Lower leg skin (tissue), 3 donors: ENCODE results near the gene PODN.

Experiments
- POLR2A ChIP-seq, 2 donors: fragments of 450-650 bp; IDR thresholded peaks; one replicate each; pipeline ENCODE4 v1.6.1; 2016 to 2017; ENCODE audit warnings: antibody characterized with exemption in 2 of 2, mild to moderate bottlenecking in 1 of 2, moderate library complexity in 1 of 2
- TF ChIP-seq, protein P1 (sequence below), 3 donors: fragments of 450-650 bp; IDR thresholded peaks; one replicate each; pipeline ENCODE4 v1.5.1; 2016; ENCODE audit warnings: antibody characterized with exemption in 3 of 3, mild to moderate bottlenecking in 3 of 3, moderate library complexity in 2 of 3

DNA sequence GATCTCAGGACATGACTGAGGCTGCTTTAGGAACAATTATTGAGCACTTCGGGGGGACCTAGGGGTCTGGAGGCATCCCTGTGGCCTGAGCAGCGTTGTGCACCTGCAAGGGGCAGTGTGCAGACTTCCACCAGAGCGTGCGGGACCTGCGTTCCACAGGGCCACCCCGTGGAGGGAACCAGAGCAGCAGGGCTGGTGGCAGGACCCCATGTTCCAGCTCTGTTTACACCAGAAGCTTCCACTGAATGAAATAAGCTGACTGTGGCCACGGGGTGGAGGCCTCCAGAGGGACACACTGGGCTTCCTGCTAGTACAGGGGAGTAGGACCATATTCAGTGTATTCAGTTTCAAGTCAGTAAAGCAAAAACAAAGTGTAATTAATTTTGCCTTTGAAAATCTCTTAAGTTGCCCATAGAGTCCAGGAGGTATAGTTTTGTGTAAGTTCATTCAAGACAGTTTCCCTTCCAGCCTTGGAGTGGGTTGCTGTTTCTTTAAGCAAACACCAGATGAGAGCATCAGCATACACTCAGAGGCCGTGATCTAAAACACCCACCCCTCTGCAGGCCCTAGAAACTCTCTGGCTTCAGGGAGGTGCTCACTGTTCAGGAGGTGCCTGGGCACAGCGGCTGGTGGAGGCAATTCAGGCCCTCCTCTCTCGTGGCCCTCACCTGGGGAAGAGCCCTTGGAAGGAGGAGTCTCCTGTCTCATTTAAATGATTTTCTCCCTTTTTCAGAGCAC is 63.8 kb downstream of the PODN start:
- TF ChIP-seq, protein P1, sequence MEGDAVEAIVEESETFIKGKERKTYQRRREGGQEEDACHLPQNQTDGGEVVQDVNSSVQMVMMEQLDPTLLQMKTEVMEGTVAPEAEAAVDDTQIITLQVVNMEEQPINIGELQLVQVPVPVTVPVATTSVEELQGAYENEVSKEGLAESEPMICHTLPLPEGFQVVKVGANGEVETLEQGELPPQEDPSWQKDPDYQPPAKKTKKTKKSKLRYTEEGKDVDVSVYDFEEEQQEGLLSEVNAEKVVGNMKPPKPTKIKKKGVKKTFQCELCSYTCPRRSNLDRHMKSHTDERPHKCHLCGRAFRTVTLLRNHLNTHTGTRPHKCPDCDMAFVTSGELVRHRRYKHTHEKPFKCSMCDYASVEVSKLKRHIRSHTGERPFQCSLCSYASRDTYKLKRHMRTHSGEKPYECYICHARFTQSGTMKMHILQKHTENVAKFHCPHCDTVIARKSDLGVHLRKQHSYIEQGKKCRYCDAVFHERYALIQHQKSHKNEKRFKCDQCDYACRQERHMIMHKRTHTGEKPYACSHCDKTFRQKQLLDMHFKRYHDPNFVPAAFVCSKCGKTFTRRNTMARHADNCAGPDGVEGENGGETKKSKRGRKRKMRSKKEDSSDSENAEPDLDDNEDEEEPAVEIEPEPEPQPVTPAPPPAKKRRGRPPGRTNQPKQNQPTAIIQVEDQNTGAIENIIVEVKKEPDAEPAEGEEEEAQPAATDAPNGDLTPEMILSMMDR (IDR thresholded peaks at IDR 0.05): no peak
- no peak for TF ChIP-seq POLR2A (IDR thresholded peaks at IDR 0.05)
